SH-SY5Y (cell line): Measurements from ENCODE around the gene VWF.

ENCODE experiments used
- GATA2 ChIP-seq: IDR thresholded peaks from 2 replicates; pipeline ENCODE4 v1.6.1; 2011; ENCODE audit warnings: mild to moderate bottlenecking, low read depth, low read length
- GATA3 ChIP-seq: IDR thresholded peaks from 2 replicates; pipeline ENCODE4 v1.6.1; 2011; ENCODE audit warnings: low read depth, mild to moderate bottlenecking, low read length, moderate library complexity

DNA sequence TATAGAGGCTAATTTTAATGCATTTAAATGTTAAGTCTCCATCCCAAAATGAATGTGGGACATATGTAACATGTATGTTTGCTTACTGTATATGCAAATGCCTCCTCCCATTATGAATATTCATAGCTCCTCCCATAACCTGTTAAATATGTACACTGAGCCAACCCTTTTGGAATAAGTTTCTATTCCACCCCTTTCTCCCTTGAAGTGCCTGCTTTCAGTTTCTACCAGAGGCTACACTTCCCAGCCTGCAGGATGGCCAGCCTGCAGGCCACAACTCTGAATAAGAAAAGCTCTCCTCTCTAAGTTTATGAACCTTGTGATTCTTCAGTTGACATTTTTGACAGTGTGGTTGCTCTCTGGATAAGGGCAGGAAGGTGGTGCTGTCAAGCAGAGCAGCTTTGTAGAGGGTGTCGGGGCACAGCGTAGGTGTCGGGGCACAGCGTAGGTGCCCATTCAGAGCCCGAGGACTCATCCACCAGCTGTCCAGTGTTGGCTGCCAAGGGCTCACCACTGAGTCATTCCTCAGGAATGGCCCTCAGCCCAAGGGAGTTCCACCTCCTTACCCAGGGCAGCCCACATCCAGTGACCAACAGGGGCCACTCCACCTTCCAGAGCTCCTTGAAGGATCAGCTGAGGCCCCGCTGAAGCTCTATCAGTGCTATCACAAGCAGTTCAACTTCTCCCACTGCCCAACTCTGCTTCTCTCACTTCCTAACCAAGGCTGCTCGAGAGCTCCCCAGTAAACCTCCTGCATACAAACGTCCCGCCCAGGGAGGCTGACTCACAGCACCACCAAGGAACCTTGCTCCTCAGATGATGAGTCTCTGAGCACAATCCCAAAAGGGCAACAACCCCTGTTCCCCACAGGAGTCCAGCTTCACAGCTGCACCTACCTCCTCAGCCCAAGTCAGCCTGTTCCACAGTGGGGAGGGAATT, 31.4 kb downstream of the VWF start:
- TF ChIP-seq GATA3 (no peak), GATA2 (no peak)
